Measurements from ENCODE around the gene GNG2.

DNA sequence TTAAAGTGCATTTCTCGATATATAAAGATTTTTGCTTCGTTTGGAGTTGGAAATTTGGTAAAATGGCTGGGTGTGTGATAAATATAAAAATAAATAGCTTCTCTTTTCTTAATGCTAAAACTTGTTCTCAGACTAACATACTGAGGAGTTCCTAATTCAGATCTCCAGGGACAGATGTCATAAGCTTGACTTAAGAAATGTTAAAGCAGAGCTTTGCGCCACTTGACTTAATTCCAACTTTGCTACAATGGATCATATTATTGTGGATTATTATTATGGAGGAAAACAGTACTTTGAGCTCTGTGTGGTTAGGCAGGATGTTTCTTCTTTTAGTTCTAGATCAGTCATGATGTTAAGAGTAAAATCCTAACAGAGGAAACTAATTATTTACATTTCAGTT, 33.8 kb downstream of the GNG2 start:
- TF ChIP-seq, protein P1, sequence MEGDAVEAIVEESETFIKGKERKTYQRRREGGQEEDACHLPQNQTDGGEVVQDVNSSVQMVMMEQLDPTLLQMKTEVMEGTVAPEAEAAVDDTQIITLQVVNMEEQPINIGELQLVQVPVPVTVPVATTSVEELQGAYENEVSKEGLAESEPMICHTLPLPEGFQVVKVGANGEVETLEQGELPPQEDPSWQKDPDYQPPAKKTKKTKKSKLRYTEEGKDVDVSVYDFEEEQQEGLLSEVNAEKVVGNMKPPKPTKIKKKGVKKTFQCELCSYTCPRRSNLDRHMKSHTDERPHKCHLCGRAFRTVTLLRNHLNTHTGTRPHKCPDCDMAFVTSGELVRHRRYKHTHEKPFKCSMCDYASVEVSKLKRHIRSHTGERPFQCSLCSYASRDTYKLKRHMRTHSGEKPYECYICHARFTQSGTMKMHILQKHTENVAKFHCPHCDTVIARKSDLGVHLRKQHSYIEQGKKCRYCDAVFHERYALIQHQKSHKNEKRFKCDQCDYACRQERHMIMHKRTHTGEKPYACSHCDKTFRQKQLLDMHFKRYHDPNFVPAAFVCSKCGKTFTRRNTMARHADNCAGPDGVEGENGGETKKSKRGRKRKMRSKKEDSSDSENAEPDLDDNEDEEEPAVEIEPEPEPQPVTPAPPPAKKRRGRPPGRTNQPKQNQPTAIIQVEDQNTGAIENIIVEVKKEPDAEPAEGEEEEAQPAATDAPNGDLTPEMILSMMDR (IDR thresholded peaks at IDR 0.05) = no peak
- TF ChIP-seq POLR2A (IDR thresholded peaks at IDR 0.05) = no peak
- TF ChIP-seq POLR2AphosphoS5 (IDR thresholded peaks at IDR 0.05) = no peak
